ENCODE data around the gene COA8. TPM values are rescaled to one million over a fixed set of nuclear protein-coding genes. Genes with fewer than 3 reads are reported as not detected.

COA8 gene
- total and polyA plus RNA-seq, 9 of the 15 experiments (the other 6 are each of a cell fraction or from before 2014, with no cell fraction given) = 5.0 to 35.3 (median 25.7) TPM

DNA sequence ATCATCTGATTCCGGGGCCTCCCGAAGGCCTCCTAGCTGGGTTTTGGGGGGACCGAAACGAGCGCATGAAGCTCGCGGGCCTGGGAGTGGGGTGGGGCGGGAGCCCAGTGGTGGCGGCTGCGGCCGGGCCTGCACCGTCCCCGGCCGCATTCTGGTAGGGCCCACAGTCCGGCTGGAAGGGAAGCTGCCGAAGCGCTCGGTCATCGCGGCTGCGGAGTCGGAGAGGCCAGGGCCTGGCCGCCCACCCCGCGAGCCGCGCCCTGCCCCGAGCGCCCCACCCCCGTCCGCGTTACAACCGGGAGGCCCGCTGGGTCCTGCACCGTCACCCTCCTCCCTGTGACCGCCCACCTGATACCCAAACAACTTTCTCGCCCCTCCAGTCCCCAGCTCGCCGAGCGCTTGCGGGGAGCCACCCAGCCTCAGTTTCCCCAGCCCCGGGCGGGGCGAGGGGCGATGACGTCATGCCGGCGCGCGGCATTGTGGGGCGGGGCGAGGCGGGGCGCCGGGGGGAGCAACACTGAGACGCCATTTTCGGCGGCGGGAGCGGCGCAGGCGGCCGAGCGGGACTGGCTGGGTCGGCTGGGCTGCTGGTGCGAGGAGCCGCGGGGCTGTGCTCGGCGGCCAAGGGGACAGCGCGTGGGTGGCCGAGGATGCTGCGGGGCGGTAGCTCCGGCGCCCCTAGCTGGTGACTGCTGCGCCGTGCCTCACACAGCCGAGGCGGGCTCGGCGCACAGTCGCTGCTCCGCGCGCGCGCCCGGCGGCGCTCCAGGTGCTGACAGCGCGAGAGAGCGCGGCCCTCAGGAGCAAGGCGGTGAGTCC lies 66.1 kb downstream of the COA8 start, which contains the start of gene KLC1 (continued):
- TF ChIP-seq BDP1 (IDR thresholded peaks at IDR 0.05; ENCODE audit: insufficient read depth, insufficient read length) (no peak), ZNF507 (tag; conservative IDR thresholded peaks at IDR 0.05) (no peak), RBM15 (IDR thresholded peaks at IDR 0.05; ENCODE audit: insufficient read depth, low read length) (no peak), PRMT5 (CRISPR knock-in tag; IDR thresholded peaks at IDR 0.05) (no peak), KAT7 (CRISPR knock-in tag; IDR thresholded peaks at IDR 0.05; ENCODE audit: borderline replicate concordance) (peak; percentile 69), ZNF41 (CRISPR knock-in tag; conservative IDR thresholded peaks at IDR 0.05) (no peak), RBM34 (IDR thresholded peaks at IDR 0.05; ENCODE audit: borderline replicate concordance, insufficient read depth, low read length) (no peak), TFAM (CRISPR knock-in tag; conservative IDR thresholded peaks at IDR 0.05) (no peak), SUPT5H (IDR thresholded peaks at IDR 0.05) (peak; percentile 59), PHF21A (IDR thresholded peaks at IDR 0.05; ENCODE audit: borderline replicate concordance, low read depth) (no peak), KLF6 (CRISPR knock-in tag; IDR thresholded peaks at IDR 0.05; ENCODE audit: borderline replicate concordance) (no peak; the same call in 1 of the 2 replicates), BCOR (IDR thresholded peaks at IDR 0.05) (peak; percentile 99), NR2C2 (CRISPR knock-in tag; IDR thresholded peaks at IDR 0.05) (no peak), NR2C2 (tag; IDR thresholded peaks at IDR 0.05) (peak; percentile 84), BRF2 (IDR thresholded peaks at IDR 0.05; ENCODE audit: borderline replicate concordance, insufficient read depth, insufficient read length) (no peak), ETV6 (IDR thresholded peaks at IDR 0.05; ENCODE audit: borderline replicate concordance in 1 of 2, low read depth in 2 of 2, low read length in 1 of 2) (no peak), ETV6 (CRISPR knock-in tag; IDR thresholded peaks at IDR 0.05; ENCODE audit: borderline replicate concordance) (no peak), CREM (IDR thresholded peaks at IDR 0.05; ENCODE audit: low read depth) (peak; percentile 98), NRF1 (conservative IDR thresholded peaks at IDR 0.05 in 1 of 2, IDR thresholded peaks at IDR 0.05 in 1 of 2) (peak in 1 of 2 experiments; percentile 47; a peak in 2 of 4 replicates), ZNF75A (CRISPR knock-in tag; IDR thresholded peaks at IDR 0.05) (no peak), JUN (IDR thresholded peaks at IDR 0.05; ENCODE audit: borderline replicate concordance, low read depth, low read length) (peak; percentile 84), JUN (CRISPR knock-in tag; IDR thresholded peaks at IDR 0.05; ENCODE audit: borderline replicate concordance) (peak; percentile 45; the same call in 1 of the 2 replicates), POLR2H (tag; IDR thresholded peaks at IDR 0.05; ENCODE audit: low read depth) (peak; percentile 41; the same call in 1 of the 2 replicates)
- TF ChIP-seq, protein P1, sequence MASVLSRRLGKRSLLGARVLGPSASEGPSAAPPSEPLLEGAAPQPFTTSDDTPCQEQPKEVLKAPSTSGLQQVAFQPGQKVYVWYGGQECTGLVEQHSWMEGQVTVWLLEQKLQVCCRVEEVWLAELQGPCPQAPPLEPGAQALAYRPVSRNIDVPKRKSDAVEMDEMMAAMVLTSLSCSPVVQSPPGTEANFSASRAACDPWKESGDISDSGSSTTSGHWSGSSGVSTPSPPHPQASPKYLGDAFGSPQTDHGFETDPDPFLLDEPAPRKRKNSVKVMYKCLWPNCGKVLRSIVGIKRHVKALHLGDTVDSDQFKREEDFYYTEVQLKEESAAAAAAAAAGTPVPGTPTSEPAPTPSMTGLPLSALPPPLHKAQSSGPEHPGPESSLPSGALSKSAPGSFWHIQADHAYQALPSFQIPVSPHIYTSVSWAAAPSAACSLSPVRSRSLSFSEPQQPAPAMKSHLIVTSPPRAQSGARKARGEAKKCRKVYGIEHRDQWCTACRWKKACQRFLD (CRISPR knock-in tag; IDR thresholded peaks at IDR 0.05) = no peak
